A673 (cell line): ENCODE results near the gene MAGEB3. TPM values are rescaled to one million over a fixed set of nuclear protein-coding genes. Genes with fewer than 3 reads are reported as not detected.

Experiments
- BruUV-seq: library from RNA; stranded (reverse); fragments of 400-500 nt; replicated peaks from 2 replicates; lab custom pipeline; 2021; lab: Mats Ljungman, UMichigan
- CTCF ChIA-PET: fragments of 300-600 bp; sonication (Branson Sonifier 250); formaldehyde crosslinking; loops from one replicate; lab custom pipeline; 2022; ENCODE audit warnings: antibody characterized with exemption; lab: Charles Lee
- POLR2A ChIA-PET: fragments of 300-600 bp; sonication (Branson Sonifier 250); formaldehyde crosslinking; loops from one replicate; lab custom pipeline; 2022; ENCODE audit warnings: antibody characterized with exemption; ENCODE audit not compliant: low non-redundant PET; lab: Charles Lee
- DNase-seq: peaks from one replicate; pipeline ENCODE4 v3.0.0-alpha.2; 2015; ENCODE audit warnings: low spot score
- H3K27ac ChIP-seq: fragments of 200-600 bp; sonication (generic); 2 replicates; pipeline ENCODE4 v1.5.1; 2016; ENCODE audit warnings: mixed run types, low read depth, mild to moderate bottlenecking, mixed read lengths, antibody characterized with exemption, low read length; ENCODE audit not compliant: poor library complexity, severe bottlenecking
- H3K27me3 ChIP-seq: fragments of 200-600 bp; sonication (generic); replicated peaks from 2 replicates; pipeline ENCODE4 v1.6.1; 2017; ENCODE audit warnings: mixed run types, low read depth, mild to moderate bottlenecking, mixed read lengths, antibody characterized with exemption, low read length; ENCODE audit not compliant: insufficient read depth, poor library complexity
- H3K36me3 ChIP-seq: fragments of 200-600 bp; sonication (generic); 2 replicates; pipeline ENCODE4 v1.6.1; 2016; ENCODE audit warnings: mixed run types, mild to moderate bottlenecking, mixed read lengths, antibody characterized with exemption, low read length; ENCODE audit not compliant: insufficient read depth, poor library complexity, severe bottlenecking
- H3K4me1 ChIP-seq: fragments of 200-600 bp; sonication (generic); 2 replicates; pipeline ENCODE4 v1.6.1; 2017; ENCODE audit warnings: mixed run types, mild to moderate bottlenecking, mixed read lengths, antibody characterized with exemption, low read length; ENCODE audit not compliant: insufficient read depth, poor library complexity, severe bottlenecking
- H3K4me3 ChIP-seq: fragments of 200-600 bp; sonication (generic); 2 replicates; pipeline ENCODE4 v1.5.1; 2016; ENCODE audit warnings: low read depth, mixed run types, mild to moderate bottlenecking, mixed read lengths, low read length; ENCODE audit not compliant: poor library complexity, severe bottlenecking
- H3K9me3 ChIP-seq: fragments of 200-600 bp; sonication (generic); 2 replicates; pipeline ENCODE4 v1.6.1; 2016; ENCODE audit warnings: mixed run types, low read depth, mild to moderate bottlenecking, mixed read lengths, antibody characterized with exemption, low read length; ENCODE audit not compliant: poor library complexity, severe bottlenecking
- CTCF ChIP-seq: fragments of 300-800, 200-600 bp; sonication (generic); conservative IDR thresholded peaks from 2 replicates; pipeline ENCODE4 v1.5.1; 2017; ENCODE audit warnings: low read depth, mild to moderate bottlenecking, antibody characterized with exemption, low read length, moderate library complexity, mixed read lengths
- EZH2 ChIP-seq: fragments of 200-600 bp; sonication (generic); IDR thresholded peaks from 2 replicates; pipeline ENCODE4 v1.6.1; 2017; ENCODE audit warnings: borderline replicate concordance, low read depth, mild to moderate bottlenecking, mixed read lengths, antibody characterized with exemption, low read length; ENCODE audit not compliant: poor library complexity, severe bottlenecking
- intact Hi-C: fragments of 100-400 bp; cut with micrococcal nuclease; formaldehyde crosslinking; loops from one replicate; pipeline ENCODE4 v1.10.0; 2022; ENCODE audit not compliant: unreplicated experiment
- total RNA-seq: library from RNA; stranded (reverse); gene quantifications from 2 replicates; pipeline ENCODE4 v1.2.3, GENCODE V29; 2021

The MAGEB3 gene
- total RNA-seq, 1 experiment from 2014 or later = not detected

GRCh38 chrX:30215357-30215843 is 15.1 kb upstream of the MAGEB3 start, which contains the start of gene MAGEB2:
Gene MAGEB2, plus strand, starts transcription at chrX:30215563. Its CDS starts 3,018 bp downstream, at chrX:30218581.
- Histone ChIP-seq H3K36me3 (no peaks in the 10 kb centered on the region), H3K4me3 (no peak within 1 kb of the TSS), H3K27ac (no peak within 1 kb of the TSS), H3K4me1 (no peaks in the 10 kb centered on the region), H3K27me3 (no peaks in the 10 kb centered on the region), H3K9me3 (no peaks in the 10 kb centered on the region)
- intact Hi-C loops = no loop called here
- TF ChIP-seq EZH2 (no peak), CTCF (no peak)
- CTCF ChIA-PET = no interaction called here
- POLR2A ChIA-PET = no interaction called here
- DNase-seq = no peak
- no TSS peak for BruUV-seq

- H3K36me3 ChIP-seq = no peaks in the 10 kb centered on the region
- H3K4me3 ChIP-seq = no peak overlapping the region
- BruUV-seq = no TSS peak
- H3K27ac ChIP-seq = no peak overlapping the region
- no peaks in the 10 kb centered on the region for H3K9me3 ChIP-seq
- H3K4me1 ChIP-seq = peaks cover 3% of the 10 kb centered on the region
- POLR2A ChIA-PET = no interaction called here
- intact Hi-C loops = no loop called here
- H3K27me3 ChIP-seq = no peaks in the 10 kb centered on the region
- DNase-seq = no peak
- CTCF ChIA-PET = no interaction called here
- TF ChIP-seq EZH2 (no peak), CTCF (no peak)
Measured at GRCh38 chrX:30217465-30217864, 13.0 kb upstream of the MAGEB3 start.

- no peak overlapping the region for H3K4me3 ChIP-seq
- no peaks in the 10 kb centered on the region for H3K9me3 ChIP-seq
- DNase-seq = no peak
- no peaks in the 10 kb centered on the region for H3K36me3 ChIP-seq
- H3K4me1 ChIP-seq = peaks cover 3% of the 10 kb centered on the region
- intact Hi-C loops = no loop called here
- no TSS peak for BruUV-seq
- no peaks in the 10 kb centered on the region for H3K27me3 ChIP-seq
- TF ChIP-seq EZH2 (no peak), CTCF (no peak)
- CTCF ChIA-PET = no interaction called here
- POLR2A ChIA-PET = no interaction called here
- no peak overlapping the region for H3K27ac ChIP-seq
Measured at GRCh38 chrX:30219372-30219771, 11.1 kb upstream of the MAGEB3 start.
